Measurements from ENCODE around the gene FHIP1A. TPM values are rescaled to one million over a fixed set of nuclear protein-coding genes. Genes with fewer than 3 reads are reported as not detected.

The FHIP1A gene
- polyA plus RNA-seq, 1 of the 3 experiments (the other 2 are of a cell fraction): 1.3 TPM

- H3K27me3 ChIP-seq (ENCODE audit: insufficient read depth): no peaks in the 10 kb centered on the region
- TF ChIP-seq TEAD4 (IDR thresholded peaks at IDR 0.05; ENCODE audit: borderline replicate concordance, insufficient read depth): peak; percentile 70; the same call in 1 of the 2 replicates
- TF ChIP-seq REST (IDR thresholded peaks at IDR 0.05; ENCODE audit: low read depth, low read length): no peak
- TF ChIP-seq YY1 (IDR thresholded peaks at IDR 0.05; ENCODE audit: low read depth): no peak
- TF ChIP-seq JUND (IDR thresholded peaks at IDR 0.05): peak; percentile 72
- no peak for TF ChIP-seq TAF1 (IDR thresholded peaks at IDR 0.05; ENCODE audit: borderline replicate concordance, low read depth, low read length)
- no peak for TF ChIP-seq IRF3 (IDR thresholded peaks at IDR 0.05; ENCODE audit: low read depth, low read length)
- peak; percentile 44; the same call in 1 of the 2 replicates for TF ChIP-seq MEF2A (IDR thresholded peaks at IDR 0.05; ENCODE audit: borderline replicate concordance, low read depth)
- TF ChIP-seq MXI1 (IDR thresholded peaks at IDR 0.05; ENCODE audit: low read depth, low read length): no peak
- TF ChIP-seq POLR2AphosphoS5 (IDR thresholded peaks at IDR 0.05; ENCODE audit: low read depth, low read length): no peak
- peak; percentile 37; the same call in 1 of the 2 replicates for TF ChIP-seq RXRA (IDR thresholded peaks at IDR 0.05; ENCODE audit: borderline replicate concordance, low read depth)
- 0 out of 2 replicates have a peak, but pooled peaks have one; percentile 31 for TF ChIP-seq PBX3 (IDR thresholded peaks at IDR 0.05)
- TF ChIP-seq MAX (IDR thresholded peaks at IDR 0.05; ENCODE audit: low read depth): no peak
- TF ChIP-seq EZH2phosphoT487 (IDR thresholded peaks at IDR 0.05; ENCODE audit: borderline replicate concordance, low read depth): no peak
- no peak for TF ChIP-seq USF1 (IDR thresholded peaks at IDR 0.05; ENCODE audit: borderline replicate concordance, low read depth)
- no peak for TF ChIP-seq ZBTB33 (IDR thresholded peaks at IDR 0.05; ENCODE audit: borderline replicate concordance, low read depth)
- TF ChIP-seq FOSL2 (IDR thresholded peaks at IDR 0.05; ENCODE audit: borderline replicate concordance, low read depth): peak; percentile 62; the same call in 1 of the 2 replicates
- TF ChIP-seq CTCF (IDR thresholded peaks at IDR 0.05): no peak
- no peak for TF ChIP-seq USF2 (IDR thresholded peaks at IDR 0.05; ENCODE audit: borderline replicate concordance, low read depth, low read length)
- TF ChIP-seq TCF12 (IDR thresholded peaks at IDR 0.05): peak; percentile 61
- TF ChIP-seq RFX5 (IDR thresholded peaks at IDR 0.05; ENCODE audit: low read length): no peak
- TF ChIP-seq GABPA (IDR thresholded peaks at IDR 0.05; ENCODE audit: low read depth): no peak
- peak; percentile 30; the same call in 1 of the 2 replicates for TF ChIP-seq NFIC (IDR thresholded peaks at IDR 0.05; ENCODE audit: borderline replicate concordance)
Measured at GRCh38 chr4:151415978-151416377, 7.0 kb downstream of the FHIP1A start.

More at GRCh38 chr4:151415978-151416377, 7.0 kb downstream of the FHIP1A start:
- Histone ChIP-seq H3K79me2 (ENCODE audit: insufficient read depth) (no peaks in the 10 kb centered on the region), H3K9me2 (no peaks in the 10 kb centered on the region), H3K4me3 (ENCODE audit: low read depth in 2 of 2, low read length in 1 of 2) (no peak overlapping the region), H3K9ac (no peak overlapping the region), H3K9me3 (no peaks in the 10 kb centered on the region), H3F3A (replicated peaks; ENCODE audit: insufficient read depth) (peaks cover 29% of the 10 kb centered on the region), H3K4me2 (peak overlapping the region; percentile 17; the same call in 1 of the 2 replicates), H4K20me1 (ENCODE audit: insufficient read depth) (no peaks in the 10 kb centered on the region), H3K27ac (ENCODE audit: low read depth in 2 of 2, low read length in 1 of 2) (peak overlapping the region; percentile 43 to 61; a peak in 3 of 4 replicates), H2AFZ (ENCODE audit: low read depth) (no peak overlapping the region), H3K4me1 (ENCODE audit: control insufficient read depth in 1 of 2, insufficient read depth in 2 of 2, low read depth in 1 of 2, low read length in 1 of 2) (peaks cover 0 to 24% of the 10 kb centered on the region in 2 experiments; a peak in 2 of 4 replicates), H3K36me3 (replicated peaks in 1 of 2; ENCODE audit: control insufficient read depth in 1 of 2, insufficient read depth in 2 of 2, low read length in 1 of 2) (no peaks in the 10 kb centered on the region)
- CTCF ChIA-PET: interaction anchor here (1.3 to 1.4 kb wide), 2 partner anchors 13 to 45 kb away, joined by 3 read pairs; no protein-coding TSS in a partner anchor
- DNase-seq: no peak
- POLR2A ChIA-PET: no interaction called here

Data from SK-N-SH (cell line).